Mesothelial cell of epicardium (in vitro differentiated cells): ENCODE measurements around the gene WFDC10B. TPM values are rescaled to one million over a fixed set of nuclear protein-coding genes. Genes with fewer than 3 reads are reported as not detected.
"Not testable (repeated sequence)": the region's sequence is repeated elsewhere in the genome, so short reads cannot be mapped to it uniquely, and the experiment has no call there.

Experiments
- DNase-seq, 2 experiments: peaks; one replicate each; pipeline ENCODE4 v3.0.0; 2021; ENCODE audit warnings: low spot score in 2 of 2; ENCODE audit not compliant: unreplicated experiment in 2 of 2
- H3K27ac Mint-ChIP-seq: 2 replicates; pipeline ENCODE4 v1.8.0; 2021; ENCODE audit warnings: mixed read lengths
- H3K27me3 Mint-ChIP-seq: 2 replicates; pipeline ENCODE4 v1.8.0; 2021; ENCODE audit warnings: low read depth, mixed read lengths
- H3K36me3 Mint-ChIP-seq: 2 replicates; pipeline ENCODE4 v1.8.0; 2021; ENCODE audit warnings: mixed read lengths
- H3K4me1 Mint-ChIP-seq: 2 replicates; pipeline ENCODE4 v1.8.0; 2021; ENCODE audit warnings: mixed read lengths
- H3K4me3 Mint-ChIP-seq: 2 replicates; pipeline ENCODE4 v1.8.0; 2021; ENCODE audit warnings: mild to moderate bottlenecking, moderate library complexity, mixed read lengths
- H3K9me3 Mint-ChIP-seq: 2 replicates; pipeline ENCODE4 v1.8.0; 2021; ENCODE audit warnings: mixed read lengths
- CTCF ChIP-seq: fragments of 200-600 bp; sonication (generic); IDR thresholded peaks from one replicate; pipeline ENCODE4 v1.5.0; 2021; ENCODE audit warnings: antibody characterized with exemption; ENCODE audit not compliant: unreplicated experiment
- total RNA-seq: library from RNA; stranded (reverse); gene quantifications from 3 replicates; pipeline ENCODE4 v1.2.1, GENCODE V29; 2021

The WFDC10B gene
- total RNA-seq, 1 donor from 2014 or later: not detected

GRCh38 chr20:45735988-45736387, 31.2 kb upstream of the WFDC10B start:
- Mint-ChIP-seq H3K4me3 (no peak overlapping the region), H3K9me3 (peaks cover 43% of the 10 kb centered on the region), H3K36me3 (no peaks in the 10 kb centered on the region), H3K27ac (no peak overlapping the region), H3K27me3 (peaks cover 3% of the 10 kb centered on the region), H3K4me1 (no peaks in the 10 kb centered on the region)
- no peak for DNase-seq
- no peak for TF ChIP-seq CTCF

GRCh38 chr20:45735552-45735951, 30.7 kb upstream of the WFDC10B start:
- Mint-ChIP-seq H3K4me3 (no peak overlapping the region), H3K27me3 (peaks cover 2% of the 10 kb centered on the region), H3K4me1 (no peaks in the 10 kb centered on the region), H3K36me3 (no peaks in the 10 kb centered on the region), H3K27ac (no peak overlapping the region), H3K9me3 (peaks cover 46% of the 10 kb centered on the region)
- TF ChIP-seq CTCF: no peak
- DNase-seq: no peak

- Mint-ChIP-seq H3K27me3 (peaks cover under 1% of the 10 kb centered on the region), H3K4me1 (no peaks in the 10 kb centered on the region), H3K27ac (no peak overlapping the region), H3K9me3 (peaks cover 49% of the 10 kb centered on the region), H3K4me3 (no peak overlapping the region), H3K36me3 (no peaks in the 10 kb centered on the region)
- TF ChIP-seq CTCF: no peak
- DNase-seq: no peak
These were observed 27.4 kb upstream of the WFDC10B start for GRCh38 chr20:45732199-45732598.

- Mint-ChIP-seq H3K27me3 (peaks cover 23% of the 10 kb centered on the region), H3K9me3 (peaks cover 18% of the 10 kb centered on the region), H3K36me3 (no peaks in the 10 kb centered on the region), H3K4me1 (no peaks in the 10 kb centered on the region), H3K27ac (no peak overlapping the region), H3K4me3 (no peak overlapping the region)
- TF ChIP-seq CTCF: no peak
- DNase-seq: no peak
These were observed 22.2 kb upstream of the WFDC10B start for GRCh38 chr20:45727044-45727443.

- Mint-ChIP-seq H3K4me1 (no peaks in the 10 kb centered on the region), H3K9me3 (peaks cover 4% of the 10 kb centered on the region), H3K4me3 (no peak overlapping the region), H3K36me3 (no peaks in the 10 kb centered on the region), H3K27me3 (peaks cover 25% of the 10 kb centered on the region), H3K27ac (no peak overlapping the region)
- no peak for DNase-seq
- TF ChIP-seq CTCF: no peak
These were observed 20.3 kb upstream of the WFDC10B start for GRCh38 chr20:45725134-45725533.

DNA sequence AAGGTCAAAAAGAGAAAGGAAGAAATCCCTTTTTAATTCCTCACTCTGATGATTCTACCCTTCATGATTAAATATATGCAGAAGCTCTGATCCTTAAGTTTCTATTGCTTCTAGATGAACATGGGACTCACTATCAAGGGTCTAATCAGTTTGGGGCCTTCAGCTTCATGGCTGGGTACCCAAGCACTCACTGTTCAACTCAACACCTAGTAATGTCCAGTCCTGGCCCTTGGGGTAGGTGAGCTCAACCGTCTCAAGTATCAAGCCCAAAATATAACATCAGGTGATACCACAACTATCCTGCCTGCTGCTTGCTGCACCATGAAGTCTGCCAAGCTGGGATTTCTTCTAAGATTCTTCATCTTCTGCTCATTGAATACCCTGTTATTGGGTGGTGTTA, 17.2 kb upstream of the WFDC10B start, which contains the start of gene SPINT4:
TSS of gene SPINT4 (plus strand) at position 301 of the 400 bp plus-strand sequence. CDS start at position 322, 21 bp downstream.
- Mint-ChIP-seq H3K9me3 (peaks cover 15% of the 10 kb centered on the region), H3K4me3 (no peak within 1 kb of the TSS), H3K36me3 (no peaks in the 10 kb centered on the region), H3K27ac (no peak within 1 kb of the TSS), H3K27me3 (peaks cover 39% of the 10 kb centered on the region), H3K4me1 (no peaks in the 10 kb centered on the region)
- no peak for DNase-seq
- no peak for TF ChIP-seq CTCF

DNA sequence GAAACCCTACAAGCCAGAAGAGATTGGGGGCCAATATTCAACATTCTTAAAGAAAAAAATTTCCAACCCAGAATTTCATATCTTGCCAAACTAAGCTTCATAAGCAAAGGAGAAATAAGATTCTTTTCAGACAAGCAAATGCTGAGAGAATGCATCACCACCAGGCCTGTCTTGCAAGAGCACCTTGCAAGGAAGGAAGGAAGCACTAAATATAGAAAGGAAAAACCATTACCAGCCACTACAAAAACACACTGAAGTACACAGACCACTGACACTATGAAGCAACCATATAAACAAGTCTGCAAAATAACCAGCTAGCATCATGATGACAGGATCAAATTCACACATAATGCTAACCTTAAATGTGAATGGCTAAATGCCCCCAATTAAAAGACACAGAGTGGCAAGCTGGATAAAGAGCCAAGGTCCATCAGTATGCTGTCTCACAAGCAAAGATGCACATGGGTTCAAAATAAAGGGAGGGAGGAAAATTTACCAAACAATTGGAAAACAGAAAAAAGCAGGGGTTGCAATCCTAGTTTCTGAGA, 11.4 kb upstream of the WFDC10B start:
- H3K4me3 Mint-ChIP-seq, H3K4me1 Mint-ChIP-seq, DNase-seq, H3K27ac Mint-ChIP-seq, H3K36me3 Mint-ChIP-seq: not testable (repeated sequence)
- H3K27me3 Mint-ChIP-seq: peaks cover 28% of the 10 kb centered on the region
- H3K9me3 Mint-ChIP-seq: peaks cover 31% of the 10 kb centered on the region
